Measurements from ENCODE around the gene ANKRD29.

The ANKRD29 gene

GRCh38 chr18:23675896-23676295 is 13.2 kb upstream of the ANKRD29 start:
- no peak for TF ChIP-seq CREB1 (IDR thresholded peaks at IDR 0.05; ENCODE audit: low read depth)
- TF ChIP-seq TCF12 (IDR thresholded peaks at IDR 0.05; ENCODE audit: low read depth): no peak
- TF ChIP-seq TAF1 (IDR thresholded peaks at IDR 0.05; ENCODE audit: low read depth): no peak

- TF ChIP-seq TEAD4 (IDR thresholded peaks at IDR 0.05): no peak
- TF ChIP-seq EGR1 (IDR thresholded peaks at IDR 0.05): no peak
- no peak for TF ChIP-seq TAF1 (IDR thresholded peaks at IDR 0.05; ENCODE audit: low read depth)
- no peak for TF ChIP-seq CEBPB (IDR thresholded peaks at IDR 0.05)
- no peak for TF ChIP-seq CREB1 (IDR thresholded peaks at IDR 0.05; ENCODE audit: low read depth)
- no peak for TF ChIP-seq RAD21 (IDR thresholded peaks at IDR 0.05; ENCODE audit: low read depth)
- no peak for TF ChIP-seq ZBTB7A (IDR thresholded peaks at IDR 0.05; ENCODE audit: low read depth)
- no peak for TF ChIP-seq FOXM1 (IDR thresholded peaks at IDR 0.05; ENCODE audit: borderline replicate concordance, low read depth)
- no peak for TF ChIP-seq USF1 (IDR thresholded peaks at IDR 0.05)
- no peak for TF ChIP-seq MAX (IDR thresholded peaks at IDR 0.05)
- no peak for TF ChIP-seq NFIC (IDR thresholded peaks at IDR 0.05)
- no peak for TF ChIP-seq REST (IDR thresholded peaks at IDR 0.05; ENCODE audit: low read depth)
- no peak for TF ChIP-seq TCF12 (IDR thresholded peaks at IDR 0.05; ENCODE audit: low read depth)
Measured at GRCh38 chr18:23675236-23675635, 12.5 kb upstream of the ANKRD29 start.

- TF ChIP-seq TAF1 (IDR thresholded peaks at IDR 0.05; ENCODE audit: low read depth) (no peak), REST (IDR thresholded peaks at IDR 0.05; ENCODE audit: low read depth) (no peak), TCF12 (IDR thresholded peaks at IDR 0.05; ENCODE audit: low read depth) (no peak), NFIC (IDR thresholded peaks at IDR 0.05) (no peak), YY1 (IDR thresholded peaks at IDR 0.05; ENCODE audit: low read depth) (no peak), USF1 (IDR thresholded peaks at IDR 0.05) (no peak), RAD21 (IDR thresholded peaks at IDR 0.05; ENCODE audit: low read depth) (no peak), EGR1 (IDR thresholded peaks at IDR 0.05) (no peak), ZBTB7A (IDR thresholded peaks at IDR 0.05; ENCODE audit: low read depth) (no peak), EP300 (IDR thresholded peaks at IDR 0.05; ENCODE audit: borderline replicate concordance) (no peak), MAX (IDR thresholded peaks at IDR 0.05) (no peak), FOXM1 (IDR thresholded peaks at IDR 0.05; ENCODE audit: borderline replicate concordance, low read depth) (no peak), CEBPB (IDR thresholded peaks at IDR 0.05) (no peak), CREB1 (IDR thresholded peaks at IDR 0.05; ENCODE audit: low read depth) (no peak), TEAD4 (IDR thresholded peaks at IDR 0.05) (no peak)
Measured at GRCh38 chr18:23673725-23674124, 11.0 kb upstream of the ANKRD29 start.

- TF ChIP-seq CEBPB (IDR thresholded peaks at IDR 0.05) (no peak), FOXM1 (IDR thresholded peaks at IDR 0.05; ENCODE audit: borderline replicate concordance, low read depth) (no peak), RAD21 (IDR thresholded peaks at IDR 0.05; ENCODE audit: low read depth) (no peak), EP300 (IDR thresholded peaks at IDR 0.05; ENCODE audit: borderline replicate concordance) (no peak), CREB1 (IDR thresholded peaks at IDR 0.05; ENCODE audit: low read depth) (no peak), MAX (IDR thresholded peaks at IDR 0.05) (no peak), USF1 (IDR thresholded peaks at IDR 0.05) (no peak), TAF1 (IDR thresholded peaks at IDR 0.05; ENCODE audit: low read depth) (no peak), TCF12 (IDR thresholded peaks at IDR 0.05; ENCODE audit: low read depth) (no peak), REST (IDR thresholded peaks at IDR 0.05; ENCODE audit: low read depth) (no peak), EGR1 (IDR thresholded peaks at IDR 0.05) (no peak), YY1 (IDR thresholded peaks at IDR 0.05; ENCODE audit: low read depth) (no peak), ZBTB7A (IDR thresholded peaks at IDR 0.05; ENCODE audit: low read depth) (no peak), TEAD4 (IDR thresholded peaks at IDR 0.05) (no peak), NFIC (IDR thresholded peaks at IDR 0.05) (no peak)
Measured at GRCh38 chr18:23671564-23671963, 8.9 kb upstream of the ANKRD29 start.
